ENCODE results near the gene SYNGR4.

SYNGR4 gene

DNA sequence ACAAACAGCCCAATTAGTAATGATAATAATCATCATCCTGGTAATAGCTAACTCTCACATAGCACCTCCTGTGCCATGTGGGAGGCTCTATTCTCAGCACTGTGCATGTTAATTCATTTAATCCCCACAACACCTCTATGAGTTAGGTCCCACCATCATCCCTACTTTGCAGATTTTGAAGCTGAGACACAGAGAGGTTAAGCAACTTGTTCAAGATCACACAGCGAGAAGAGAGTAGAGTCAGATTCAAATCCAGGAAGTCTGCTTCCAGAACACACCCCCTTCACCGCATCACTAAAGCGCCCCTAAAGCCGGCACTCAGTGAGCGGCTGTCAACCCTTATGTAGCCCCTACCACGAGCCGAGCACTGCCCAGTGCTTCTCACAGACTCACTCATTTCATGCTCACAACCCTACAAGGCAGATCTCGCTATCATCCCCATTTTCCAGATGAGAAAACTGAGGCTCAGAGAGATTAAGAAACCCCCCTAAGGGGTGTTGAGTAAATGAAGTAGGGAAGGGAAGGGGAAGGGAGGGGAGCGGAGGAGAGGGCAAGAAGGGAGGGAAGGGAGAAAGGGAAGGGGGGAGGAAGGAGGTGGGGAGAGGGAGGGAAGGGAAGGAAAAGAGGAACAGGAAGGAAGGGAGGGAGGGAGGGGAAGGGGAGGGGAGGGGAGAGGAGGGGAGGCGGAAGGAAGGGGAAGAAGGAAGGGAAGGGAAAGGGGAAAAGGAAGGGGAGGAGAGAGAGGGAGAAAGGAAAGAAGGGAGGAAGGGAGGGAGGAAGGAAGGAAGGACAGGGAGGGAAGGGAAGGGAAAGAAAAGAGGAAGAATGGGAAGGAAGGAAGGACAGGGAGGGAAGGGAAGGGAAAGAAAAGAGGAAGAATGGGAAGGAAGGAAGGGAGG lies 22.4 kb upstream of the SYNGR4 start:
- no peak for DNase-seq (ENCODE audit: low spot score)

DNA sequence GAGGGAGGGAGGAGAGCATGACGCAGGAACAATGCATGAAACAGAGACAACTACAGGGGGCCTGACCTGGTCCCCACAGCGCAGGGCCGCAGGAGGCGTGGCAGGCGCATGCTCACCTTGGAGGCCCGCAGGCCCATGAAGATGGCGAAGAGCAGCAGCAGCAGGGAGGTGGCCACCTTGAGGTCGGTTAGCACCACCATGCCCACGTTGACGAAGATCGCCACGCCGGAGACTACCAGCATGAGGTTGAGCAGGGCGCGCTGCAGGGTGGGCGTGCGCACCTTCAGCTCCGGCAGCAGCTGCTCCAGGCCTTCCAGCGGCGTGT lies 21.8 kb upstream of the SYNGR4 start:
- DNase-seq (ENCODE audit: low spot score): no peak

DNA sequence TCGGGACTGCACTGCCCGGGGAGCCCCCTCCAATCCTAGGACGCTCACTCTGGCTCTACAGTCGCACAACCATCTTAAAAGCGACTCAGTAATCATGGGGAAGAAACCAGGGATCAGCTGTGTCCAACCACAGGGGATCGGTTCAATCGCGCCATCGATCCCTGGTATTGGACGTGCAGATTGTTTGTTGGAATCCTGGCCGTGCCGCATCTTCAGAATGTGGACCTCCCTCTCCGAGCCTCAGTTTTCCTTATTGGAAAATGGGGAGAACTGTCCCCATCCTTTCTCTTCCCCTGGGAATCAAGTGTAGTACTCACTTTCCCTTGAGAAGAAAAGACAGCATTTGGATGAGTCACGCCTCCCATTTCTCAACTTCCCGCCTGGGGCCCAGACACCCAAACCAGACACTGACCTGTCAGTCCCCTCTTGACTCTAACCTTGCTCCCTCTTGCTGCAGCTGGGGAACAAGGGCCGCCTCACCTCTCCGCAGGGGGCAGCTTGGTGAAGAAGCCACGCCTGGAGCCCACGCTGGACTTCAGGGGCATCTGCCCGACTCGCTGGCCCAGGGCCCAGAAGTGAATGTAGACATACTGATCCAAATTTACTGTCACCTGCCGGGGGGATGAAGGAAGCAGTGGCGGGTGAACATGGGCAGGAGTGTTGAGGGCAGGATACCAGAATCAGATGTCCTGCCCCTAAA lies 21.2 kb upstream of the SYNGR4 start:
- DNase-seq (ENCODE audit: low spot score): no peak

DNA sequence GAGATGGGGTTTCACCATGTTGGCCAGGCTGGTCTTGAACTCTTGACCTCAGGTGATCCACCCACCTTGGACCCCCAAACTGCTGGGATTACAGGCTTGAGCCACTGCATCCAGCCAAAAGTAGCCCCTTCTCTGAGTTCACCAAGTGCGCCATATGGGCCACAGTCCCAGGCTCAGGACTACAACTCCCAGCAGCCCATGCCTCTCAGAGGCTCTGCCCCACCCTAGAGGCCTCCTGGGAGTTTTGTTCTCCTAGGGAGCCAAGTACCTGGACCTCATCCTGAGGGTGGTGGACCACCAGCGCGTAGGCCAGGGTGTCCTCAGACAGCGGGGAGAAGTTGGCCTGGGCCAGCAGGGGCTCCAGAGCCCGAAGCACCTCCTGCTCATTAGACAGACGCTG lies 19.3 kb upstream of the SYNGR4 start:
- no peak for DNase-seq (ENCODE audit: low spot score)

DNA sequence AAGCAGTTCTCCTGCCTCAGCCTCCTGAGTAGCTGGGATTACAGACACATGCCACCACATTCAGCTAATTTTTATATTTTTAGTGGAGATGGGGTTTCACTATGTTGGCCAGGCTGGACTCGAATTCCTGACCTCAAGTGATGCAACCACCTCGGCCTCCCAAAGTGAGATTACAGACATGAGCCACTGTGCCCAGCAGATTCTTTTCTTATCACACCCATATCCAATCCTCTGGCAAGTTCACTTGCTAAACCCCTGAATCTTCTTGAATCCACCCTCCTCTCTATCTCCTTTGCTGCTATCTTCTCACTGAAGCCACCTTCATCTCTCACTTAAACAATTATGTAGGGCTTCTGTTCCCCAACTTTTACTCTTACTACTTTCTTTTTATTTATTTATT lies 18.0 kb upstream of the SYNGR4 start:
- DNase-seq (ENCODE audit: low spot score): no peak

DNA sequence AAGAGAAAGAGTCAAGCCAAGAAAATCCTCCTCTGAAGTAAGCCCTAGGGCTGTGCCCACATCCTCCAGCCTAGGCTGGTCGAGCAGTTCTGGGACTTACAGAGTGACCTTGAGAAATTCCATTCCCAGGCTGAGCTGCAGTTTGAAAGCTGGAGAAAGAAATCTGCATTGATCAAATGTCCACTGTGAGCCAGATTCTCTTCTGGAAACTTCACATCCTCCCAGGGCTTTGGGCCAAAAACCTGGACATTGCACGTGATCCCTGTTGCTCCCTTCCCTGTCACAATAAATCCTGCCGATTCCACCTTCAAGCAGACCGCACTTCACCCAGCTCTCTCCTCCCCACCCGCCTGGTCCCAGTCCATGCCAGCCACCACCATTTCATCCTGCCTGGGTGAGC lies 16.1 kb upstream of the SYNGR4 start:
- DNase-seq (ENCODE audit: low spot score): no peak

DNA sequence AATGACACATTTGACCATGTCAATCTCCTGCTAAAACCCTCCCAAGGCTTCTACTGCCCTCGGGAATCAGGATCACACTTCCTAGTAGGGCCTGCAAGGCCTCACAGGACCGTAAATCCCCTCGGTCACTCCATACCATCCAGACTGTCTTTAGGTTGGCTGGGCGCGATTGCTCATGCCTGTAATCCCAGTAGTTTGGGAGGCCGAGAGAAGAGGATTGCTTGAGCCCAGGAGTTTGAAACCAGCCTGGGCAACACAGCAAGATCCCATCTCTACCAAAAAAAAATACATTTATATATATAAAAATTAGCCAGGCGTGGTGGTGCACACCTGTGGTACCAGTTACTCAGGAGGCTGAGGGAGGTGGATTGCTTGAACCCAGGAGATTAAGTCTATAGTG lies 15.4 kb upstream of the SYNGR4 start:
- no peak for DNase-seq (ENCODE audit: low spot score)

DNA sequence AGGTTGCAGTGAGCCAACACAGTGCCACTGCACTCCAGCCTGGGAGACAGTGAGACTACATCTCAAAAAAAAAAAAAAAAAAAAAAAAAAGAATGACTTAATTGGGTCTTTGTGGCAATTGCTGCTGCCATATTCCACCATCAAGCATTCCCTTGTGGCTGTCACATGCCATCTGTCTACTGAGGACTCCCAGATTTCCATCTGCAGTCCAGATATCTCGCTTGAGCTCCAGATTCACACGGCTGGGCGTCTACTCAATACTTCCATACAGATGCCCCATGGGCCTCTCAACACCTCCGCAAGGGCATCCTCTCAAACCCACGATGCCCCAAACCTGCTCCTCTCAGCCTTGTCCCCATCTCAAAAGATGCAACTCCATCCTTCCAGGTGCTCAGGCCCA lies 13.3 kb upstream of the SYNGR4 start:
- DNase-seq (ENCODE audit: low spot score): no peak

DNA sequence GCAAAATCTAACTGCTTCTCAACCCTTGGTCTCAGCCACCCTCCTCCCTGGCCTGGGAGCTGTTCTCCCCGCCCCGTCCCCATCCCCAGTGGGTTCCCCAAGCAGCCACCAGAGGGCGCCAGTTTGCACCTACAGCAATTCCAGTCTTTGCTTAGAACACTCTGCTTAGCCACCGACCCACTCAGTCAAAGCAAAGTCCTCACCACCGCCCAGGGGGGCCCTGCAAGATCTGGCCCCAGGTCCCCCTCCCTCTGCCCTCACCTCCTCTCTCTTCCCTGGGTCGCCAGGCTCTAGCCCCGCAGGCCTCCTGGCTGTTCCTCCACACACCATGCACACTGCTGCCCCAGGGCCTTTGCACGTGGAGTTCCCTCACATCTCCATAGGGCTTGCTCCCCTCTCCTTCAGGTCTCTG lies 12.8 kb upstream of the SYNGR4 start:
- DNase-seq (ENCODE audit: low spot score): peak; percentile 88

DNA sequence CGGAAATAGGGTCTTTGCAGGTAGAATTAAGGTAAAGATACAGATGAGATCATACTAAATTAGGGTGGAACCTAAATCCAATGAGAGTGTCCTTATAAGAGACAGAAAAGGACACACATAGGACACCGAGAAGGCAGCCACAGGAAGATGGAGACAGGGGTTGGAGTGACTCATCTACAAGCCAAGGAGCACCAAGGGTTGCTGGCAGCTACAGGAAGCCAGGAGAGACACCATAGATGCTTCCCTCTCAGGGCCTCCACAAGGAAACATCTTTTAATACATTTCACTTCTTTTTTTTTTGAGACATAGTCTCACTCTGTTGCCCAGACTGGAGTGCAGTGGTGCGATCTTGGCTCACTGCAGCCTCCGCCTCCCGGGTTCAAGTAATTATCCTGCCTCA lies 10.5 kb upstream of the SYNGR4 start:
- DNase-seq (ENCODE audit: low spot score): no peak

DNA sequence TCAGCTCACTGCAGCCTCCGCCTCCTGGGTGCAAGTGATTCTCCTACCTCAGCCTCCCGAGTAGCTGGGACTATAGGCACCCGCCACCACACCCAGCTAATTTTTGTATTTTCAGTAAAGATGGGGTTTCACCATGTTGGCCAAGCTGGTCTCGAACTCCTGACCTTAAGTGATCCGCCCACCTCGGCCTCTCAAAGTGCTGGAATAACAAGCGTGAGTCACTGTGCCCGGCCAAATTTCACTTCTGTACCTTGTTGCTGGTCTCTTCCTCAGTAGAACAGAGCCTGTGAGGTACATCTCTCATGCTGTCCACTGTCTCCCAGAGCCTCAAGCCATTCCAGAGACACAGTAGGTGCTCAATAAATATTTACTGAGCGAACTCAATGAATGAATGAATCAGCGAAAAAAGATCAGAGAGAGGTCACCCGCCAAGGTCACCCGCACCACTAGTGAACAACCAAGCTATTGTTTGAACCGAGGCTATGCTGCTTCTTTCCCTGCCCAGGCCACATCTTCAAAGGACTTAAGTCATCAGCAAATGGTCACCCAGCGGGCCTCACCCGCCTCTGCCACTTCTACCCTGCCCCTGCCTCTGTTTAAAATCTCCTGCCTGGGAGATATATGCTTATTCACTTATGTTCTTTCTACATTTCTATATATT lies 9.7 kb upstream of the SYNGR4 start:
- peak; percentile 80 for DNase-seq (ENCODE audit: low spot score)

DNA sequence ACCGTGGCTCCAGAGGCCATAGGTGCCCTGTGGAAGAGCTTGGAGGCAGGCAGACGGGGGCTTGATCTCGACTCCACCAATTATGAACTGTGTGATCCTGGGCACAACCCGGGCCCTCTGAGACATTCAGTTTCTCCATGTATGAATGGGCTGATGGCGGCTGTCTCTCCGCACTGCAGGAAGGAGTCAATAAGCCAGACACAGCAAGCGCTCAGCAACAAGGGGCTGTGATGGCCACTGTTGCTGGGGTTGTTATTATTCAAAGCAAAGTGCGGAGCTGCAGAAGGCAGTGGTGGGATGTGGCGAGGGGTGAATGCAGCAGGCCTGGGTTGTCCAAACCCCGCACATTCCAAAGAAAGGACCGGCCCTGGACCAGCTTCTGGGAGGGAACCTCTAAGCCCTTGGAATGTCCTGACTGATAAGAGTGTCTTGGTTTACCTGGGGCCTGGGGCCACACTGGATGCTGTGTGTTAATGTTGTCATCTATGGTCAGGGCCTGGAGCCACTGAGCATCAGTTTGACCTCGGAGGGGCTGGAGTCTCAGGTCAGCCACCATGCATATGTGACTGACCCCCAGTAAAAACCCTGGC lies 8.7 kb upstream of the SYNGR4 start:
- DNase-seq (ENCODE audit: low spot score): no peak

DNA sequence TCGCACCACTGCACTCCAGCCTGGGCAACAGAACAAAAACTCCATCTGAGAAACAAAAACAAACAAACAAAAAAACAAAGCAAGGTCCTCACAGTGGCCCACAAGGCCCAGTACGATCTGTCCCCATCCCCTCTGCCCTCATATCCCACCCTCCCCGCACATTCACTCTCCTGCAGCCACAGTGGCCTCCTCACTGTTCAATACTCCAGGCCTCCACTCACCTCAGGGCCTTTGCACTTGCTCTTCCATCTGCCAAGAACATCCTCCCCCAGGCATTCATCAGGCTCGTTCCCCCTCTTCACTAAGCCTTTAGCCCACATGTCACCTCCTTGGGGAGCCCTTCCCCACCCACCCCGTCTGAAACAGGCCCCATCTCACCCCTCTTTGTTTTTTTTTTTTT lies 5.0 kb upstream of the SYNGR4 start:
- DNase-seq (ENCODE audit: low spot score): no peak

DNA sequence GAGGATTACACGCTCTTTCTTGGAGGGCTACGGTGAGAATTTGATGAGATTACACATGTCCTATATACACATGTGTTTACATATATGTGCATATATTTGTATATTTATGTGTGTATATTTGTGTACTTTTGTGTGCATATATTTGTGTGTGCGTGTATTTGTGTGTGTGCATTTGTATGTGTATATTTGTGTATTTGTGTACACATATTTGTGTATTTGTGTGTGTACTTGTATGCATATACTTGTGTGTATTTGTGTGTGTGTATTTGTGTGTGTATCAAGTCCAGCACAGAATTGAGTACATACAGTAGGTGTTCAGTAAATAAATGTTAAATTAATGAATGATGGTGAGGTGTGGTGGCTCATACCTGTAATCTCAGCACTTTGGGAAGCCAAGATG lies 2.3 kb upstream of the SYNGR4 start:
- no peak for DNase-seq (ENCODE audit: low spot score)

DNA sequence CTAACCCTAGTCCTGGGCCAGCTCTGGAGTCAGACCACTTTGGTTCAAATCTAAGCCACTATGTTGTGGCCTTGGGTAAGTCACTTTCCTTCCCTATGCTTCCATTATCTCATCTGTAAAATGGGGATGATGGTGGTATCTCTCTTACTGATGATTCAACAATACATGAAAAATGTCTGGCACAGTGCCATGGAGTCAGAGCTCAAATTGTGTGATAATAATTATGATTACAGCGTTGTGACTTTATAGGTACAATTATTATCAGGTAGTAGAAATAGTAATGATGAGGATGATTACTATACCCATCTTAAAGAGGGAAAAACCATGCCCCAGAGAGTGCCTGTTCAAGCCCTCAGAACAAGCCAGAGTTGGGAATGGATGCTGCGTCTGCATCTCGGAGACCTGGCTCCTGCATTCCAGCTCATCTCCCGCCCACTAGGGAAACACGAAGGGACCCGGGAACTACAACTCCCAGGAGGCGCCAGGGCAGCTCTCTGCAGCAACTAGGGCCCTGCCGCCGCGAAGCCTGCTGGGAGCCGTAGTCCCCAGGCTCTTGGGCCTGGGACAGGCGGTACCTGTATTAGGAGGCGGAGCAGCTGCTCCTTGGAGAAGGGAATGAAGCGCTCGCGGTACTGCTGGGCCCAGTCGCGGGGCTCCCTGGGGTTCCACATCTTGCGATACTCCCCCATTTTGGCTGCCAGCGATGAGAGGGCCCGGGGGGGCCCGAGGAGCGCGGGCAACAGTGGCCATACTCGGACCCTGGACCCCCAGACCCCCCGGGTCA lies 1.3 kb upstream of the SYNGR4 start:
- peak; percentile 79 for DNase-seq (ENCODE audit: low spot score)

DNA sequence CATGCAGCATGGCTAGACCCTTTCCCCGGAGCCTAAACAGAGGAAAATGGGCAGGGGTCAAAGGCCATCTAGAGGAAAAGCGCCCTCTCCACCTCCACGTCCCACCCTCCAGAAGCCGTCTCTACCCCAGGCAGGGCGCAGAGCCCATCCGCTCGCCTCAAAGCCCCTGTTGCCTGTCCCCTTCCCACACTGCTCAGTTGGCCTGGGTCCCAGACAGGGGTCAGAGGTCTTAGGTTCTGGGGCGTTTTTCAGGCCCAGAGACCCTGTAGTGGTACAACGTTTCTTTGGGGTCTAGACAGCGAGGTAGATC lies 712 bp upstream of the SYNGR4 start:
- DNase-seq (ENCODE audit: low spot score): no peak

DNA sequence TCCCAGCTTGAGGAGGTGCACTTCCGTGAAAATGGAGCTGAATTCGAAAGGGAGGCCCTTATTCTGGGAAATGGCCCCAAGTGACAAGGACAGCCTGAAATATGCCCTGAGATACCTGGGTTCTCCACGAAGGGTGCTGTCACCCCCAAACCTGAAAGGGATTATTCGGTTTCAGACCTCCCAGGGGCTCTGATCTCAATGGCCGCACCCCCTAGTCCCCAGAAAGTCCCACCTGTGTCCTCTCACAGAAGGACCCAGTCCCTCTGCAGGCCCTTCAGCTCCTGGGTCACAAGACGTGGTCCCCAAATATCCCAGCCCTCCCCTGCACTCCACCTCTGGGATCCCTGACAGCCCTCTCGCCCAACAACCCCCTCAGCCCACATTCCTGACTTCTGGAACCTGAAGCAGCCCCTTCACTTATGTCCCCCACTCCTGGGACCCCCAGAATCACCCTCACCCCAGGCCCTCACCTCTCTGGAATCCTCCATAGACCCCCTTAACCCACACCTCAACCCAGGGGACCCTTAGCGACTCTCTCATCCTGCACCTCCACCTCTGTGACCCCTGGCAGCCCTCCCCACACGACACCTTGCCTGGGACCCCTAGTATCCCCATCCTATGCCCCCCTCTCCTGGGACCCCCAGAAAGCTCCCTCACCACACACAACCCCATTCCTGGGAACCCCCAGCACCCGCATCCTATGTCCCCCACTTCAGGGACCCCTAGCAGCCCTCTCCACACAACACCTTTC lies 606 bp downstream of the SYNGR4 start:
- DNase-seq (ENCODE audit: low spot score): no peak

DNA sequence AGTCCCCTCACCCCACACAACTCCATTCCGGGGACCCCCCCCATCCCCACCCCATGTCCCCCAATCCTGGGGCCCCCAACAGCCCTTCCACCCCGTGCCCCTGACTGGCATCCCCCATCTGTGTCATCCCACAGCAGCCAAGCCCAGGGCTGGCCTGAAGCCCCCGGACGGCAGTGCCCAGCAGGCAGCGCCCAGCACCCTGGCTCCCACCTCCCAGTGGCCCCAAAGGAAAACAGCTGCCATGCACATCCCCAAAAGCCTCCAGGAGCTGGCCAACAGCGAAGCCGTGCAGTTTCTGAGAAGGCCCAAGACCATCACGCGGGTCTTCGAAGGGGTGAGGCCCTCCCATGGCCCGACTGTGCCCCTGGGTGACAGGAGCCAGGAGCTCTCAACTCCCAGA lies 1.4 kb downstream of the SYNGR4 start:
- DNase-seq (ENCODE audit: low spot score): no peak

DNA sequence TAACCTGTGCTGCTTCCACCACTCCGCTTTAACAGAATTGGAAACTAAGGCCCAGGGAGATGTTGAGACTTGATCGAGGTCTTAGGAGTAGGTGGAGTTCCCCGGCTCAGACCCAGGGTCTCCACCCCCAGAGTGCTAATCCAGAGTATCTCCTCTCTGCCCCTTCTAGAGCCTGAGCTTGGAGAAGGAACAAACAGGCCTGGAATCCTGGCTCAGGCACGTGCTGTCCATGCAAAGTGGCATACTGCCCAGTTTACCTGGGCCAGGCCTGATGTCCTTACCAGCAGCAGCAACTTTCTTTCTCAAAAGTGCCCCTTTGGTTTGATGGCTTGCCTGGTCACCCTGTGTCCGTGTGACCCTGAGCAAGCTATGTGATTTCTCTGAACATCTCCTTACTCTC lies 3.7 kb downstream of the SYNGR4 start:
- no peak for DNase-seq (ENCODE audit: low spot score)

DNA sequence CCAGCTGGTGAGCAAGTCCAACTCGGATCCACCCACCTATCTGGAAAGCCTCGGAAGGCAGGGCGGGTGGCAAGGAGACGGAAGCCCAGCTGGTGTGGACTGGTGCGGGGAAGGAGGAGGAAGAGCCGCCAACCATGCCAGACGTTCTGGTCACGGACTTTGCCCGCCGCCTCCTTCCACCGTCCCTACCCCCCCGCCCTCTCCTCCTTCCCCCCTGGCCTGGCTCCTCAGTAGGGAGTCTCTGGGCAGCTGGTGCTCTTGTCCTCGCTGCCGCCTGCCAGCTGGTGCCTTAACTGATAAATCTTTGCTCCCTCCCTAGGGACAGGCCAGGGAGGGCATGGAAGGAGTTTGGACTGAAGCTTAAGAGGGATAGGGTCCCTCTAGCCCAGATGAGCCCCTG lies 4.8 kb downstream of the SYNGR4 start:
- no peak for DNase-seq (ENCODE audit: low spot score)

DNA sequence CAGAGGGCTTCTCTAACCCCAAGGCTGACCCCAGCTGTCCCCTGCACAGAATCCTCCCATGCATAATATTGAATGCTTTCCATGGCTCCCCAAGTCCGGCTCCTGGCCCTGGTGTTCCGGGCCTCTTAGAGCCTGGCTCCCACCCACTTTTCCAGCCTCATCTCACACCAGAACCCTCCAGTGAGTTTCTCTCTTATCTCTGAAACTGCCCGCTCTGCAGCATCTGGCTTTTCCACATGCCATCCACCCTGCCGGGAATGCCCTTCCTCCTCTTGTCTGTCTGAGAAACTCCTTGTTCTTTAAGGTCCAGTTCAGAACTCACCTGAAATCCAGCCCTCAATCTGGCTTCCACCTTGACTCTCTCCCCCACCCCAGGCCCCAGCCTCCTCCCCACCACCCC lies 6.8 kb downstream of the SYNGR4 start:
- DNase-seq (ENCODE audit: low spot score): no peak

DNA sequence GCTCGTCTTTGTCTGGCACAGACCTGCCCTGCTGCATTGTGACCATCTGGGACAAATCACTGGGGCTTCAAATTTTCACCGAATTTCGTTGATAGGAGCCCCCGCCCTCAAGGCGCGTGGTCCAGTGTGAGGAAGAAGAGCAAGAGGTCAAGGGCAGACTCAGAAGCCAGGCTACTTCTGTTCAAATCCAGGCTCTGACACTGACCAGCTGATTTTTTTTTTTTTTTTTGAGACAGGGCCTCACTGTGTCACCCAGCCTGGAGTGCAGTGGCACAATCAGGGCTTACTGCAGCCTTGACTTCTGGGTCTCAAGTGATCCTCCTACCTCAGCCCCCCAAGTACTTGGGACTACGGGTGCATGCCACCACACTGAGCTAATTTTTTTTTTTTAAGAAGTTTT lies 7.2 kb downstream of the SYNGR4 start:
- DNase-seq (ENCODE audit: low spot score): no peak

All from HuH-7 (cell line).